ENCODE data around the gene DOCK1. TPM values are rescaled to one million over a fixed set of nuclear protein-coding genes. Genes with fewer than 3 reads are reported as not detected.

DOCK1 gene
- polyA plus RNA-seq, 1 donor from 2014 or later, result 2.7 TPM

- H3K9ac ChIP-seq (ENCODE audit: low read length), result no peak overlapping the region
- H3K79me2 ChIP-seq (replicated peaks; ENCODE audit: insufficient read depth, low read length), result no peaks in the 10 kb centered on the region
- no peaks in the 10 kb centered on the region for H4K20me1 ChIP-seq (ENCODE audit: insufficient read depth)
- no peaks in the 10 kb centered on the region for H3K9me2 ChIP-seq (ENCODE audit: insufficient read depth, low read length)
- TF ChIP-seq TAF1 (IDR thresholded peaks at IDR 0.05; ENCODE audit: low read depth) (no peak), SMC3 (conservative IDR thresholded peaks at IDR 0.05; ENCODE audit: poor library complexity) (no peak), POLR2AphosphoS5 (IDR thresholded peaks at IDR 0.05) (no peak), CTCF (IDR thresholded peaks at IDR 0.05; ENCODE audit: poor library complexity, severe bottlenecking) (no peak), REST (IDR thresholded peaks at IDR 0.05; ENCODE audit: borderline replicate concordance) (no peak), MXI1 (conservative IDR thresholded peaks at IDR 0.05; ENCODE audit: poor library complexity, severe bottlenecking) (no peak), EZH2 (IDR thresholded peaks at IDR 0.05; ENCODE audit: borderline replicate concordance, insufficient read depth, low read length, poor library complexity, severe bottlenecking) (no peak), RAD21 (conservative IDR thresholded peaks at IDR 0.05) (no peak), EP300 (conservative IDR thresholded peaks at IDR 0.05; ENCODE audit: poor library complexity, severe bottlenecking) (no peak)
- no peak overlapping the region for H3K27ac ChIP-seq (ENCODE audit: low read length)
- H3F3A ChIP-seq (ENCODE audit: insufficient read depth, low read length, poor library complexity, severe bottlenecking), result no peaks in the 10 kb centered on the region
- no peak overlapping the region for H3K4me2 ChIP-seq (ENCODE audit: low read length)
- H3K4me3 ChIP-seq (ENCODE audit: low read length), result no peak overlapping the region
- no peak overlapping the region for H2AFZ ChIP-seq (ENCODE audit: low read depth, low read length)
- no peaks in the 10 kb centered on the region for H3K27me3 ChIP-seq (ENCODE audit: insufficient read depth, low read depth, low read length)
- H3K36me3 ChIP-seq (ENCODE audit: insufficient read depth, low read length), result no peaks in the 10 kb centered on the region
- H3K9me3 ChIP-seq (ENCODE audit: low read length), result no peaks in the 10 kb centered on the region
Observed at GRCh38 chr10:127234306-127234800, 329.1 kb downstream of the DOCK1 start.

GRCh38 chr10:127236266-127236665, 331.0 kb downstream of the DOCK1 start:
- no peak overlapping the region for H3K9ac ChIP-seq (ENCODE audit: low read length)
- no peaks in the 10 kb centered on the region for H3K9me3 ChIP-seq (ENCODE audit: low read length)
- no peaks in the 10 kb centered on the region for H4K20me1 ChIP-seq (ENCODE audit: insufficient read depth)
- no peak overlapping the region for H3K4me2 ChIP-seq (ENCODE audit: low read length)
- TF ChIP-seq CTCF (IDR thresholded peaks at IDR 0.05; ENCODE audit: poor library complexity, severe bottlenecking), result no peak
- TF ChIP-seq MXI1 (conservative IDR thresholded peaks at IDR 0.05; ENCODE audit: poor library complexity, severe bottlenecking), result no peak
- no peak for TF ChIP-seq EP300 (conservative IDR thresholded peaks at IDR 0.05; ENCODE audit: poor library complexity, severe bottlenecking)
- no peak for TF ChIP-seq EZH2 (IDR thresholded peaks at IDR 0.05; ENCODE audit: borderline replicate concordance, insufficient read depth, low read length, poor library complexity, severe bottlenecking)
- TF ChIP-seq REST (IDR thresholded peaks at IDR 0.05; ENCODE audit: borderline replicate concordance), result no peak
- no peak for TF ChIP-seq SMC3 (conservative IDR thresholded peaks at IDR 0.05; ENCODE audit: poor library complexity)
- no peak for TF ChIP-seq TAF1 (IDR thresholded peaks at IDR 0.05; ENCODE audit: low read depth)
- no peak for TF ChIP-seq RAD21 (conservative IDR thresholded peaks at IDR 0.05)
- TF ChIP-seq POLR2AphosphoS5 (IDR thresholded peaks at IDR 0.05), result no peak
- H3K9me2 ChIP-seq (ENCODE audit: insufficient read depth, low read length), result no peaks in the 10 kb centered on the region
- H3K27ac ChIP-seq (ENCODE audit: low read length), result no peak overlapping the region
- no peak overlapping the region for H3K4me3 ChIP-seq (ENCODE audit: low read length)
- no peaks in the 10 kb centered on the region for H3K27me3 ChIP-seq (ENCODE audit: insufficient read depth, low read depth, low read length)
- H2AFZ ChIP-seq (ENCODE audit: low read depth, low read length), result no peak overlapping the region
- no peaks in the 10 kb centered on the region for H3K36me3 ChIP-seq (ENCODE audit: insufficient read depth, low read length)
- no peaks in the 10 kb centered on the region for H3K79me2 ChIP-seq (replicated peaks; ENCODE audit: insufficient read depth, low read length)
- no peaks in the 10 kb centered on the region for H3F3A ChIP-seq (ENCODE audit: insufficient read depth, low read length, poor library complexity, severe bottlenecking)

Measured in neural cell (in vitro differentiated cells).